Gastrocnemius medialis (tissue), 4 donors: ENCODE data around the gene ZFP36L1.

ENCODE experiments used
- POLR2A ChIP-seq, 2 donors: fragments of 450-650 bp; IDR thresholded peaks; one replicate each; pipeline ENCODE4 v1.6.1; 2017; ENCODE audit warnings: antibody characterized with exemption in 2 of 2, mild to moderate bottlenecking in 2 of 2, moderate library complexity in 2 of 2
- TF ChIP-seq, protein P1 (sequence below), 5 experiments: fragments of 450-650 bp in 3 of 5; fragments of 200-600 bp in 2 of 5; sonication (generic) in 2 of 5; IDR thresholded peaks in 4 of 5; conservative IDR thresholded peaks in 1 of 5; 1 replicate in 4 of 5; 2 replicates in 1 of 5; pipeline ENCODE4 v1.5.1; 2016 to 2019; ENCODE audit warnings: antibody characterized with exemption in 5 of 5, mild to moderate bottlenecking in 3 of 5, moderate library complexity in 3 of 5

DNA sequence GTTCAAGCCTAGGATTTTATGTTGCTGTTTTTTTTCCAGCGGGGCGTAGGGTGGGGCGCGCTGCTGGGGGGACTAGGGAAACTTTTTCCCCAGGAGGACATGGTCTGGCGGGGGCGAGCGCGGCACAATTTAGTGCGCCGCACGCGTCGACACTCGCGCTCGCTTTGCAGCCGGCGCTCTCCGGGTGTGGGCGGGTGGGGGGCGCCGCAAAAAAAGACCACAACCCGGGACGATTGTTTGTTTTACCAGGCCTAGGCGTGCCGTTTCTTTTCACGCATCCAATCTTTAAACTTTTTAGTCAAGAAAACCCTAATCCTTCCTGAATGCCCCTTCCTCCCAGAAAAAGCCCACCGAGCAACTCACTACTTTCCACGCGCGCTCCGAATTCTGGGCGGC is 865 bp upstream of the ZFP36L1 start:
- TF ChIP-seq, protein P1, sequence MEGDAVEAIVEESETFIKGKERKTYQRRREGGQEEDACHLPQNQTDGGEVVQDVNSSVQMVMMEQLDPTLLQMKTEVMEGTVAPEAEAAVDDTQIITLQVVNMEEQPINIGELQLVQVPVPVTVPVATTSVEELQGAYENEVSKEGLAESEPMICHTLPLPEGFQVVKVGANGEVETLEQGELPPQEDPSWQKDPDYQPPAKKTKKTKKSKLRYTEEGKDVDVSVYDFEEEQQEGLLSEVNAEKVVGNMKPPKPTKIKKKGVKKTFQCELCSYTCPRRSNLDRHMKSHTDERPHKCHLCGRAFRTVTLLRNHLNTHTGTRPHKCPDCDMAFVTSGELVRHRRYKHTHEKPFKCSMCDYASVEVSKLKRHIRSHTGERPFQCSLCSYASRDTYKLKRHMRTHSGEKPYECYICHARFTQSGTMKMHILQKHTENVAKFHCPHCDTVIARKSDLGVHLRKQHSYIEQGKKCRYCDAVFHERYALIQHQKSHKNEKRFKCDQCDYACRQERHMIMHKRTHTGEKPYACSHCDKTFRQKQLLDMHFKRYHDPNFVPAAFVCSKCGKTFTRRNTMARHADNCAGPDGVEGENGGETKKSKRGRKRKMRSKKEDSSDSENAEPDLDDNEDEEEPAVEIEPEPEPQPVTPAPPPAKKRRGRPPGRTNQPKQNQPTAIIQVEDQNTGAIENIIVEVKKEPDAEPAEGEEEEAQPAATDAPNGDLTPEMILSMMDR (IDR thresholded peaks at IDR 0.05 in 4 of 5, conservative IDR thresholded peaks at IDR 0.05 in 1 of 5): no peak
- no peak for TF ChIP-seq POLR2A (IDR thresholded peaks at IDR 0.05)
